ENCODE results near the gene CCDC83.

- TF ChIP-seq CTCF (conservative IDR thresholded peaks at IDR 0.05) (no peak), EZH2 (IDR thresholded peaks at IDR 0.05; ENCODE audit: low read depth) (no peak)
Measured at GRCh38 chr11:85898456-85898855, 43.3 kb downstream of the CCDC83 start.

All from PC-9 (cell line).